GM21526 (cell line): ENCODE results near the gene MYO19.
"Not testable (repeated sequence)": the region's sequence is repeated elsewhere in the genome, so short reads cannot be mapped to it uniquely, and the experiment has no call there.

Source experiments
- ATAC-seq: cut with Tn5 transposase; IDR thresholded peaks from one replicate; pipeline ENCODE4 v1.9.1; 2021; ENCODE audit warnings: moderate library complexity; ENCODE audit not compliant: unreplicated experiment, low FRiP score

The MYO19 gene

DNA sequence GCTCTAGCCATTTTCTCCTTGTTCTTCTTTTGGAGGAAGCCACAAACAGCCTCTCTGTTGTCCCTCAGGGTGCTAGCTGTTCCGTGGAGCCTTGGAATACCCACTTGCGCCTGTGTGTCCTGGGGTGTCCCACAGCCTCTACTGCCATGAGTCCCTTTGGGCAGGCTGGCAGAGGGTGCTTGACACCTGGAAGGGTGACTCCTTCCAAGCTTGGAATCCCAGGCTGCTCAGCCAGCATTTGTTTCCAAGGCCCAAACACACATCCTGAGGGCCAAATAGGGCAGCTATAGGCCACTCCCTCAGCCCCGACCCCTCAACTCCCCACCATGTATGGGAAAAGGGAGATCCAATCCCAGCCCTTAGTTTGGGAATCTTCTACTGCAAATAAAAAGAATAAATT lies 33.3 kb downstream of the MYO19 start:
- ATAC-seq: no peak

DNA sequence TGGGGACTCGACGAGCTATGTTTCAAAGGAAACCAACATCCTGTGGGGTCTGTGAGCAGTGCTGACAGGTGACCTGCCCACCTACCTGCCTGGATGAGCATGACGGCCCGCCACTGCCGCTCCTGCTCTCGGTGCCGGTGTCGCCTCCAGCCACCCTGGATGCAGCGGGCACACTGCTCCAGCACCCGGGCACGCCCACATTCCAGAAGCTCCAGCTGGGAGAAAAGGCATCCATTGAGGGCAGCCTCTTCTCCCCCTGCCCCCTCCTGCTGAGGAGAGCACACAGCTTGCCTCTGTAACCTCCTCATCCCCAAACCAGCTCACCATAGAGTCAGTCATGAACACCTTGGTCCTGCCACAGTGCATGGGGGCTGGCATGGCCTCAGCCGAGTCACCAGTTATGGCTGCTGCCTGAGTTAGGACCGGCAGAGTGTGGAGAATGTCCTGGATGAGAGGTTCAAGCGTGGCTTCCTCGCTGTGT lies 33.9 kb downstream of the MYO19 start:
- ATAC-seq: no peak

DNA sequence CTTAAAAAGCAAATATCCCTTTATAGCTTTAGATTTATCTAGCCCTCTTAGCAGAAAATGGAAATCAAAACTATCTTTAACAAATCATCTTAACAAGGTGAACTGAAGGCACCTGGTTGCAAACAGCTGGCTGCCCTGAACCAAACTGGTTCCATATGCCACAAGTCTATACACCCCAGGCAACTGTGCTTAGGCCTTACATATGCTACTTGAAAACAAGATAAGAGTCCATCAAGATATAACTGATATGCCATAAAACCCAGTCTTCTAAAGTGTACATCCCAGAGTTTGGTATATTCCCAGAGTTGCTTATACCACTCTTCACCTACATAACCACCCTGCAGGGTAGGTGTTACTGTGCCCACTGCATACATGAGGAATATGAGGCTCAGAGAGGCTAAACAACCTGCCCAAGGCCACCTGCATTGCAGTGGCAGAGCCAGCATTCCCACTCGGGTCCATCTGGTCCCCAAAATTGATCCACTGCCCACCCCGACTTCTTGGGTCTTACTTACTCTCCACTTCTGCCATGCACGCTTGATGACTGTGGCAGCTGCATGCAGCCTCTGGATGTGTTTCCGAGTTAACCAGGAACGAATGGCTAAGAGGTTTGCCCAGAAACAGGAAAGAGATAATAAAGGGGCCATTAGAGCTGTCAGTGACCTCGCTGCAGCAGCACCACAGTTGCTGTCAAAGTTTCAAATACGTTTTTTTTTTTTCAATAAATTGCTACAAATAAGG lies 35.9 kb downstream of the MYO19 start:
- no peak for ATAC-seq

DNA sequence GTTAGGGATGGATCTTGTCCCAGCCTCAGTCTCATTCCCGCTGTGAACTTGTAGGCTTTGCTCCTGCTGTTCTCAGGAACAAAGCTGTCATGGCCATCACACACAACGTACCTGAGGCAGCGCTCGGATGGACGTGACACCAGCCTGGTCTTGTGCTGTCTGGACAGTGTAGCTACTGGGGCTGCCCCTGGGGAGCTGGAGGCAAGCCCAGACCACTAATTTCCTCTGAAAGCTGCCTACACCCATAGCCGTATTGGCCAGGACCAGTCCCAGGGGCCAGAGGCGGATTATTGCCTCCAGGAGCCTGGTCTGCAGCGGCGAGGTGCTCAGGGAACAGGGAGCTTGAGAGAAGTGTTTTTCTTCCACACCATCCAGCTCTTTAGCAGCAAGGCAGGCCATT lies 36.5 kb downstream of the MYO19 start:
- no peak for ATAC-seq

DNA sequence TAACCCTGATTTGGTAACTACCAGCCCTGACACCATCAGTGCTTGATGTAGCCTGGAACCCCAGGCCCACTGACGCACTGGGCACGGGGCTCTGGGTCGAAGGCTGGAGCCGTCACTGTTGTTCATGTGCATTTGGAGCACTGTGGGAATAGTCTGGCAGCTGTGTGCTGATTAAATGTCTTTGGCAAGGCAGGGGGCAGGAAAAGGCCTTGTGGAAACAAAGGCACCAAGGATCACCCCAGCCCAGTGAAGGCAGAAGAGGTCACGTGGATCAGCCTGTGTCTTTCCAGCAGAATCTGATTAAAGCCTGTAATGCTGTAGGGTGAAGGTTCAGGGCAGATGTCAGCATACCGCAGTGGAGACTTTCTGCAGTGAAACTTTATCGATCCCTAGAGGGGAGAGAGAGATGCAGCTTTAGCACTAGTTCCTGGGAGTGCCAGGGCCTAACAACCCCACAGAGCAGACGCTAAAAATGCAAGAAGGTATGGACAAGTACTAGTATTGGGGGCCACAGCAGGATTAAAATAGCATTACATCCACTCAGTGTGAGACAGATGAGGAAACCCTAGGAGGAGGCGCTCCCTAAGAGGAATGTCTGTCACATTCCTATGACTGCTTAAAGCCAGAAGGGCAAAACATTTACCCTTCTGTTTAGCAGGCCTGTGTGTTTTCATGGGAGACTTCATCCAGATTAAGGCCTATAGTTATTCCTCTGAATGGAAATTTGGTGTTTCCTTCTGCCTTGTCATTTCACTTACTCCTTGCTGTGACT lies 38.5 kb downstream of the MYO19 start:
- no peak for ATAC-seq

DNA sequence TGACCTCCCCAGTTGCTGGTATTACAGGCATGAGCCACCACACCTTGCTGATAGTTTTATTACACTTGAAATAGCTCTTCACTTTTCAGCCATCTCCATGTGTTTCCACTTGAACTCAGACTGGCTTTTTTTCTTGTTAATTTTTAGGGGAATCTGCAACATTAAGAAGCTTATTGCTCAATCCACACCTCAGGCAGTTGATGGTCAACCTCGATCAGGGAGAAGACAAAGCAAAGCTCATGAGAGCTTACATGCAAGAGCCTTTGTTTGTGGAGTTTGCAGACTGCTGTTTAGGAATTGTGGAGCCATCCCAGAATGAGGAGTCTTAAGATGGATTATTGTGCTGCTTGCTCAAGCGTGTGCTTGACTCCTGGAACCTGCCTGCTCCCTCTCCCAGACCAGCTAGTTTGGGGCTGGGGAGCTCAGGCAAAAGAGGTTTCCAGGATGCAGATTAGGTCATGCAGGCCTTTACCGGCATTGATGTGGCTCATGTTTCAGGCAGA lies 39.5 kb downstream of the MYO19 start:
- no peak for ATAC-seq

DNA sequence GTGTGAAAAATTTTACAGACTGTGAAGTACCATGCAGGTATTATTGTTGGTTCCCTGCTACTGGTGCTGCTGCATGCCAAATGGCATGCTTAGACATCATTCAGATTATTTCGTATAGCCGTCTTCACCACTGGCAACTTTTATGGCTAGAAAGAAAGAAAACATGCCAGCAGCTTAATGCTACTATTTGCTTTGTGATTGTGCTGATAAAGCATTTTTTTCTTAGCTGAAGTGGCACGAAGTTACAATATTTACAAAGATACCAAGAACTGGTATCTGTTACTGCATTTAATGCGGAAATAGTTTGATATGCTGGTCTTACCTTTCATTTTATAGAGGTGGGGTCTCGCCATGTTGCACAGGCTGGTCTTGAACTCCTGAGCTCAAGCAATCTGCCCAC lies 40.0 kb downstream of the MYO19 start:
- ATAC-seq: no peak

DNA sequence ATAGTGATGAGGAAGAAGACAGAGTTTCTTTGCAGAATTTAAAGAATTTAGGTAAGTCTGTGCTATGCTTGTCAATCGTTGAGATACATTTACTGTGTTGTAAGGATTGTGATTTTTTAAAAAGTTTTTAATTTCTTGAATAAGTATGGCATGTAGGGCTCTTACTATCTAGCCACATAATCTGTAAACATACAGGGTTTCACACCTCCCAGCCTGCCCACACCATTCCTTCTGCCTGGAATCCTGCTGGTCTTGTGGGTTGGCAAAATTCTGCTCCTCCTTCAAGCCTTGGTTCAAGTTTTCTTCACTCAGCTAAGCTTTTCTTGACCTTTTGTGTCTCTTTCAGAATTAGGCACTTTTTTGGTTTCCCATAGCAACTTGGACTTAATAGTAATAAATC lies 40.7 kb downstream of the MYO19 start:
- no peak for ATAC-seq

DNA sequence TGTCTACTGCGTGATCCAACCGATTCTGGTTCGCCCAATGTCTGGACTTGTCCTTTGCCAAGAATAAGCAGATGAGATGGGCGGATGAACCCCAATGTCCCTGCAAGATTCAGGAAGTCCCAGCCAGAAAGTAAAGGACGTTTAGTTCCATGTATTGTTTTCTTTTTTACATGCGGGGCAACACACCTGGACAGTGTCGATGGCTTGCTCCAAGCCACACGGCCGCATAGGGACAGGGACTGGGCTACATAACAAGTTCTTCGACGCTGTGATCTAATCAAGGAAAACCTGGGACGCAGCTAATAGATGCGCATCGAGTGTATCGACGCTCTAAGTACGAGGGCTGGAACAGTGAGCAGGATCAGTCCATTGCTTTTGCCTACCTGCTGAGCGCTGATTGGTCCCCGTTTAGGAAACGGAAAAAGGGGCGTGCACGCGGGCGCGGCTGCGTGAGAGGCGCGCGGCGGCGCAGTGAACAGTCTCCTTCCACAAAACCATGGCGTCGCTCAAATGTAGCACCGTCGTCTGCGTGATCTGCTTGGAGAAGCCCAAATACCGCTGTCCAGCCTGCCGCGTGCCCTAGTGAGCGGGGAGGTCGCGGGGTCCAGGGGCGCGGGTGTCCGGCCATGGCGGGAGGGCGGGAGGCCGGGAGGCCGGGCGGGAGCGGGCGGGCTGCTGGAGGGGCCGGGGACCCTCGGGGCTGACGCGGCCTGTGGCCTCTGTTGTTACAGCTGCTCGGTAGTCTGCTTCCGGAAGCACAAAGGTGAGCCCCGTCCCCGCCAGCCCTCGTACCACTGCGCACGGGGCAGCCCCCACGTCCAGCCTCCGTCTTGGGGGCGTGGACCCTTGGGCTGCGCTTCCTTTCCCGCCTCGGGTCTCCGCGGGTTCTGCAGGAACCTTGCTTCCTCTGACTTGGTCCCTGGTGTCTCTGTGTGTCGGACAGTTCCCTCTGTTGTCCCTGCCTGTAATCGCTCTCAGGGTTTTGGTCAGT lies 48.2 kb downstream of the MYO19 start, which contains the start of gene ZNHIT3:
Gene ZNHIT3, plus strand, starts transcription at position 478 of the 991 bp plus-strand sequence. Its CDS starts 19 bp downstream, at position 497.
- ATAC-seq: peak; percentile 71

DNA sequence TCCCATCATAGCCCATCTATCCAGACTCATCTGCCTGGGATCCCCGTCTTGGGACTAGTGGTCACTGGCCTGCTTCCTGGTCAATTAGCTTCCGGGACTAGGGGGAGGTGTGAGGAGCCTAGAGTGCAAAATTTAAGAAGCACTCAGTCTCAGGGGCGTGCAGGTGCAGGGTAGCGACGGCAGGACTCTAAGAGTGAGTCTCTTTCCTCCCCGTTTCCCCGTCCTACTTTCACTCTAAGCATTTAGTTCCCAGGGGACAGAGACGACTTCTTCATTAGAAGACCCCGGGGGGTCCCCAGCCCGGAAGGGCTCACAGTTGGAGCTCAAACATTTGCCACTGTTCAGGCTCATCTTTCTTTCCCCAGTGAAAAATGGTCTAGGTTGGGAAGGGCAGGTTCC lies 48.9 kb downstream of the MYO19 start:
- no peak for ATAC-seq

DNA sequence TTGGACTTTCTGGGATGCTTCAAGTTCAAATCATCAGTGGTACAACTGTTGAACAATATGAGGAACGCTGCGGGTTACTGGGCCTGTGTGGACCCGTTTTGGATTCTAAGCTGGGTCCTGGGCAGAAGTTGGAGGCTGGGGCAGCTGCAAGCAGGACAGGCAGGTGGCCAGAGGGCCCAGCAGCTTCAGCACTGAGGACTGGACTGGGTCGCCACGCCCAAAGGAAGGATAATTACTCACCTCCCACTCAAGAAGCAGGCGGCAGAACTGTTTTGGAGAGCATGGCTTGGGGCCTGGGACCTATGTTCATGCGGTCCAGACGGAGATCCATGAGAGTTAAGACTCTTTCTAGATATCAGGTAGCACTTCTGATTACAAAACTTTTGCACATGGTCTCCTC lies 49.6 kb downstream of the MYO19 start:
- ATAC-seq: no peak

DNA sequence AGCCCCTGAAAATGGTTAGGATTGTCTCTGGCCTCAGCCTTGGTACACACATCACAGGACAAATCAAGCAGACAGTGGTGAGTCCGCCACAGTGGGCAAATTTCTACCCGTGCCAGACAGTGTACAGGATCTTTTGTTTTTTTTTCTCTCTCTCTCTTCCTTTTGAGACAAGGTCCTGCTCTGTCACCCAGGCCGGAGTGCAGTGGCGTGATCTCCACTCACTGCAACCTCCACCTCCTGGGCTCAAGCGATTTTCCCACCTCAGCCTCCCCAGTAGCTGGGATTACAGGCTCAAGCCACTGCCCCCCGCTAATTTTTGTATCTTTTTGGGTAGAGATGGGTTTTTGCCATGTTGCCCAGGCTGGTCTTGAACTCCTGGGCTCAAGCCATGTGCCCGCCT lies 50.6 kb downstream of the MYO19 start:
- not testable (repeated sequence) for ATAC-seq

DNA sequence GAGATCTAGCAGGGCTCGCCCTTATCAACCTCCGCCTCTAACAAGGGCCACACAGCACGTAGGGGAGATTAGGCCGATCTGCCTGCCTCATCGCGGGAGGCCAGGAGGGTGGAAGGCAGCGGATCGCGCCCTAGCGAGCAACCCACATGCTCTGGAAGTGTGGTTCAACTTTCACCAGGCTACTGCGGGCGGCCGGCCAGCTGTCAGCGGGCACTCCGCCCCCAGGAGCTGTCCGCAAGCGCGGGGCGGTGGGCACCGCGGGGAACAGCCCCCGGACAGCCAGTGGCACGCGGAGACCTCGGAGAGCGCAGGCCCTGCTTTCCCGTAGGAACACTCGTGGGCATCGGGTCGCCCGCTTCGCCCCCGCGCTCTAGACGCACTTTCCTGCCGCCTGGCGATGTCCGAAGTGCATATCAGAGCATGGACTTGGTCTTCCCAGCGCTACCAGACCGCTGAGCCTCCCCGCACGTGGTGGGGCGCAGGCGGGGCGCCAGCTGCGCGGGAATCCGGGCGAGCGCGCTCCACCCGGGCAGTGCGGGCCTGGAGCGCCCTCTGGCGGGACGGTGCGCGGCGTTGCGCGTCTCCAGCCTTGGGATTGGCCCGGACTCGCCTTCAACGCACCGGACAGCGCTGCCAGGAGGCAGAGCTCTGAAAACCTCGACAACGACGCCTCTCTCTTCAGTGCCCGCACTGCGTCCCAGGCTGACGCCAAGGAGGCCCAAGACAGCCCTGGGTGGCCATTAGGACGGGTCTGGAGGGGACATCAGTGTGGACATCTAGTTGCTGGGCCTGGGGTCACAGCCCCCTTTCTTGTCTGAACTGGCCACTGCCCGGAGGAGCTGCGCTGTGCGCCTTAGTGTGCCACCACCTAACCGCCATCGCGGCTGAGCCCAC lies 51.8 kb downstream of the MYO19 start:
- no peak for ATAC-seq

DNA sequence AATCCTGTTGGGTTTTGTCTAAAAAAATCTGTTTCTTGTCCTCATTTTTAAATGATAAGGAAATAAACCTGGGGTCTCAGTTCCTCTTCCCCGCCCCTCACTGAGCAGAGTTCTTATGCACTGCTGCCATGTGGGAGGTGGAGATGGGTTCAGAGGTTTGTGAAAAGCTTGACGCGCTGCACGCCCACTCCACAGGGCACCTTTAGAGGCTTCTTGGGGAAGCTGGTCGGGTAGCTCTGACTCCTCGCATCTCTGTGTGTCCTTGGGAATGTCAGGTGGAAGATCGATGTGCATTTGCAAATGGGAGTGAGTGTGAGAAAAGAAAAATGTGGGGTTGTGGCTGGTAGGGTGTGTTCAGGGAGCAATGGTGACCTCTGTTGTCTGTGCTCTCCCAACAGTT lies 52.8 kb downstream of the MYO19 start:
- ATAC-seq: no peak

DNA sequence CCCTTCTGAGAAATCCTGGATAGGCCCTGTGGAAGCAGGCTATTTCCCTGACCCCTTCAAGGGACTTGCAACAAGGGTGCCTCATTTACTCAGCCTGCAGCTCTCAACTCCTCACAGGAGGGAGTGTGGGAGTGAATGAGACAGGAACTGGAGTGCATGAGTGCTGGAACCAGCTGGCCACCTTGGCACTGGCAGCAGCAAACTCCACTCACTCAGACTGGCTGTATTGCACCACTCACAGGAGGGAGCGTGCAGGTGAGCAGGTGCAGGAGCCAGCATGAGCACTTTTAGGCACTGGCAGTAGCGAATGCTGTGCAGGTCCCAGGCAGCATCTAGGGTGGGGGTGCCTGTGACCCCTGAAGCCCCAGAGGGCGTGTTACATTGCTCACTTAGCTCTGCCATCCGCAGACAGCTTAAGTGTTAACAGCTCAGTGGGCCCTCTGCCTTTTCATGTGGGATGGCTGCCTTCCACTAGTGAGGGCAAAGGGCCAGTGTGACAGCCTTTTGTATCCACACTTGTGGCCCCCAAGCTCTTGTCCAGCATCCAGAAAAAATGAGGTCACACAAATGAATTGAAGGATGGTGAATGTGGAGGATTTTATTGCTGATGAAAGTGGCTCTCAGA lies 59.2 kb downstream of the MYO19 start:
- ATAC-seq: no peak

DNA sequence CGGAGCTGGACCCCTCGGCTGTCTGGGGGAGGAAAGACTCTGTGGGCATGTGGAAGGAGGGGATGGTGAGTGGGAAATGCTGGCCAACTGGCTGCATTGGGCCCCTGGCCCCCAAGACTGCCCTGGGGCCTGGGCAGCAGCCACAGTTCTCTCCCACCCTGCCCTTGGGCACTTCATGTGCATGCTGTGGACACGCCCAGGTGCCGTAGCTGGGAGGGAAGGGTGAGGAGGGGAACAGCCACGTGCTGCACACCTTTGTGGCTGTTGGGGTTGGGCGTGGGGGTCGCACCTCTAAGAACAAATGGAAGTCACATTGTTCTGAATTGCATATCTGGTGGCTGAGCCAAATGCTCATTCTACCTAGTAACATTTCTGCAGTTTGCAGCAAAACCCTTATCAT lies 60.1 kb downstream of the MYO19 start:
- no peak for ATAC-seq

DNA sequence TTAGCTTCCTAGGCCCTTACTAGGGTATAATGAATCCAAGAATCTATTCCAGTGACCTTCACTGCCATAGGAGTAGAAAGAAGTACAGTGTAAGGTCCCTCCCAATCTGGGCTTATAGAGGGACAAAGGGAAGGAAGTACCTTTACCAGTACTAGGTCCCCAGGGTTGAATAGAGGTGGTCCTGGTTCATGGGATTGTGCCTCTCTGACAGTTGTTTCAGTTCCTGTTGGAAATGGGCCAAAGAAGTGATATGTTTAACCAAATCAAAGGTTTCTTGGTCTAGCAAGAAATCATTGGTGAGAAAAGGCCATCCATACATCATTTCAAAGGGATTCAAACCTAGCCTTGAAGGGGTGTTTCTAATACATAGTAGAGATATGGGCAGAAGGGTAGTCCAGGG lies 64.2 kb downstream of the MYO19 start:
- ATAC-seq: no peak

DNA sequence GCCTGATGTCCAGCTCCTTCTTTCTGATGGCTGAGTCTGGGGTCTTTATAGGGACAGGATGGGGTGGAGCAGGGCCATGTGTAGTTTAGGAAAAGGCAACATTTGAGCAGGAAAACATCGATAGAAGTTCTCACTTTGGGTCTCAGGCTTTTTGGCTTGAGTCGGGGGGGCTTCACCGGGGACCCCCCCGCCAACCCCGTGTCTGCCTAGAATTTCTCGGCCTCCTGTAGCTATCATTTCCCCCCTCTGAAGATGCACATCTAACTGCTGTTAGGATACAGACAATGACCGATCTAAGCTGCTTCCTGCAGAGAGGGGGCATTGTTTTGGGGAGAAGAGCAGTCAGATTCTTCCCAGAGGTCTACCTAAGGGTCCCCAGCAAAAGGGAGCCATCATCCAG lies 64.9 kb downstream of the MYO19 start:
- ATAC-seq: no peak
